COLO668 (cell line): ENCODE data around the gene EDRF1.
"Not testable (repeated sequence)": the region's sequence is repeated elsewhere in the genome, so short reads cannot be mapped to it uniquely, and the experiment has no call there.

ENCODE experiments used
- DNase-seq: peaks from one replicate; lab custom pipeline; 2025; ENCODE audit not compliant: unreplicated experiment; lab: John Stamatoyannopoulos, UW

Gene EDRF1

DNA sequence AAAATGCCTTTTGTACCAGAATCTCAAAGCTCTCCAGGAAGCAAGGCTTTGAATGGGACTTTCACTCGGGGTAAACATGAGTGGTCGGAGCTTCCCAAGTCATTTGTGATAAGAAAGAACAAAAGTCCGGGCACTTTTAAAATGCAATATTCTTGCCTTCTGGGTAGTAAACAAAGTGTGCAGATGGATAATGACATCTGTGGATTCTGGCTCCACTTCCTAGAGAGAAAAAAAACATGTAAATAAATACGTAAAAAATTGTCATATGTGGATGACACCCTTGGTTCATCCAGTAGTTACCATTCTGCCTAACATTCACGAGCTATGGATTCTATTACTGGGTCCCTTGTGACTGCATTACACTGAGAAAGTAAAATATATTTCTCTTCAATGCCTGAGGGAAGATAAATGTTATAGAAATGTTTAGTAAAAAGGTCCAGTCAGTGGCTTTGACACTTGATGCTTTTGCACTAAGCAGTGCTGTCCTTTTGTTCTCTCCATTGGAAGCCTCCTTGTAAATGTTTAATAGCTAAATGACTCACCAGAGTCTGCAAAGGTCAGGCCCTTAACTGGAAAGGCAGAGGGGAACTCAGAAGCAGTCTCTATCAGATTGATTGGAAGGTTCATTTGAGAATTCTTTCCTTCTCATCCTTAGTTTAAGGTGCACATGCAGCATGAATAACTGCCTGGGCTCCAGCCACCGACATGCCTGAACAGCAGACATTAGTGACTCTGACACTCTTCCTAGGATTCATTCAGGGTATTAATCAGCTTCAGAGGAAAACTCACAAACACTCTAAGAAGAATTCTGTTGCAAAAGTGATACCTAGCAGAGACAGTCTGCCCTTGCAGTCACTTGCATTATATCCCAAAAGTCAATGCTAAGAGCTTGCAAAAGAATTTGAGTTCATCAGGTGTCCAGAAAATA is 11.7 kb upstream of the EDRF1 start:
- no peak for DNase-seq

DNA sequence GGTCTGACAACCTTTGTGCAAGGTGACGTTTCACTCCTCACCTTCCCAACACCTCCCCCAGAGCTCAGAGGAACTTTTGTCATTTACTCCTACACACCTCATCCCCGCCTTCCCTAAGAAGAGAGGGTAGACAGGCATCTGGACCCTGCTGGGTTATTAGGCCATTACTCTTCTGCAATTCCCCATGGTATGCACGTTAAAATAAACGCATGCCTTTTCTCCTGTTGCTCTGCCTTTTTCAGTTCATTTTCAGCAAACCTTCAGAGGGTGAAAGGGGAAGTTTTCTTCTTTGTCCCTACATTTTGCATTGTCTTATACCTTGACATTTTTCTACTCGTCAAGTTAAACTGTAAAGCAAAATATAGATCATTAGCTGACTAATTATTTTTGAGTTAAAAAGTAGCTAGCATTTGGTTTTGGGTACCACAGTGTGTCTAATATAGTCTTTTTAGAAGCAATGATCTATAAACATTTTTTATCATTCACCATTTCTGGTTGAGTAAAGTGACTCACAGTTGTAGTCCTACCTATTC is 10.5 kb upstream of the EDRF1 start:
- no peak for DNase-seq

- no peak for DNase-seq
Measured at GRCh38 chr10:125709553-125710474, 9.7 kb upstream of the EDRF1 start.

GRCh38 chr10:125711110-125711750 is 8.3 kb upstream of the EDRF1 start:
- no peak for DNase-seq

- DNase-seq: not testable (repeated sequence)
Measured at GRCh38 chr10:125714728-125715127, 4.8 kb upstream of the EDRF1 start.

- DNase-seq: no peak
Measured at GRCh38 chr10:125720002-125720382, 483 bp downstream of the EDRF1 start.

GRCh38 chr10:125721035-125721434 is 1.5 kb downstream of the EDRF1 start:
- DNase-seq: no peak

DNA sequence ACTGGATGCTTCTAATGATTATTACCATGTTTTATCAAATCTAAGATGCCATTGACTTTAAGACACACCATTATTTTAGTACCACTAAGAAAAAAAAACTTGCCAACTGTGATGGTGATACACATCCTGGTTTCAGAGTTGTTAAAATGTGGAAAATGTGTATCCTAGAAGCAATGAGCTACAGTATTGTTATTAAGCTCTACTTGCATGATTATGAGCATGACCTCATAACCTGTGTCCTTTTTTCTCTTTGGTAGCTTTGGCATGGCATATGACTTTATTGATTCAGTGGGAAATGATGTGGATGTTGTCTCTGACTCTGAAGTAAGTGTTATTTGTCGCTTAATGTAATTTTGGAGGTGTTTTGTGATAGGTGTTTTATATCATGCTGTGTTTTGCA is 3.3 kb downstream of the EDRF1 start:
- no peak for DNase-seq

- no peak for DNase-seq
Measured at GRCh38 chr10:125726914-125727313, 7.4 kb downstream of the EDRF1 start.

- DNase-seq: no peak
Measured at GRCh38 chr10:125727436-125727835, 7.9 kb downstream of the EDRF1 start.

- DNase-seq: no peak
Measured at GRCh38 chr10:125734148-125734547, 14.6 kb downstream of the EDRF1 start.

GRCh38 chr10:125734823-125735222 is 15.3 kb downstream of the EDRF1 start:
- DNase-seq: no peak

DNA sequence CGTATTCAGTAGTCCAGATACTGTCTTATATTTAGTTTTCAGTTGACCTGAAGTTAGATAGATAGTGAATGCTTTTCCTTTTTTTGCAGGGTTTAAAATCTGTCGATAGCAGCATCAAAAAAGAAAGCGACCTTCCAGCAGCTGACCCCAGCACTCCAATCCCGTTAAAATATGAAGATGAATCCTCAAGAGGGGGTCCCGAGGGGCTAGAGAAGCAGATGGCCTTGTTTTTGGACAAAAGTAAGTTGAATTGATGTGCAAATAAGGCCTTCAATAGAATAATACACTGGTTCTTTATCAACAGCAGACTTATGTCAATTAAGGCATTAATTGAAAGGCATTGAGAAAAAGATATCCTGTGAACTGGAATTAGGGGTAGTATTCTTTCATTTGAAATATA is 18.7 kb downstream of the EDRF1 start:
- DNase-seq: no peak

DNA sequence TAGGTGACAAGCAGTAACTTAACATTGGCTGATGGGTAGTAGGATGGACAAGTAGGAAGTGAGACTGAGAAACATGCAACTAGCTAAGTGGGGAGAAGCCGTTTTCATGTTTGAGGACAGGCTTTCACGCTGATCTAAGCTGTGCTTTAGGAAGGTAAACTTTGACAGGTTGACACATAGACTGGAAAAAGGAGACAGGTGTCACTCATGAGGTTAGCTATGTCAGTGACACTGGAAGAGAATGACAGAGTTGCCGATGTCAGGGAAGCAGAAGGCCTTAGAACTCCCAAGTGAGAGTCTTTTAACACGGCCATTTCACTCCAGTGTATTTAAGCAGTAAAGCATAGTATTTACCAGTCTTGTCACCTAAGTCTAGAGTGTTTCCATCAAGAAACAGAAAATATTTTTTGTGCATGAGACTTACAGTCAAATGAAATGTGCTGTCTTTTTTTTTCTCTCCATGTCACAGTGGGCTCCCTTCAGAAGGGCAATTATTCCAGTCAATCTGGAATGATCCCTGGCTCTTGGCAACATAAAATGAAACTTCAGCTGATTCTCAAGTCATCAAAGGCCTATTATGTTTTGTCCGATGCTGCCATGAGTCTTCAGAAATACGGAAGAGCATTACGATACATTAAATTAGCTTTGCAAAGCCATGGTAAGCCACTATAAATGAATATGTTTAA is 20.6 kb downstream of the EDRF1 start:
- DNase-seq: no peak

DNA sequence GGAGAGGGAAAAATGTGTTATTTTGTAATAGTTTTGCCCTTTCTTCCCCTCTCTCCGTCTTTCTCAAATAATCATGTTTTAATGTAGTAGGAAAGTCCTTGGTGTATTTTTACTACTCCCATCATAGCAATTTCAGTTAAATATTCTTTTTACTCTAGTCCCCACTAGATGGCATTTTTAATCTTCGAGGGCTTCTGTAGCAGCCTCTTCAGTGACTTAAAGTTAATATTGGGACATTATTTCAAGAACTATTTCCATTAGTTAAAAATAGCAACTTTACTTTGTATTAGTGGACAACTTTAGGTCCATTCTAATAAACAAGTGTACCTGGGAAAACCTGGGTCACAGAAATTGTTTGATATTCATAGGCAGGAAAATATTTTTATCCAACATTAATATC is 23.0 kb downstream of the EDRF1 start:
- DNase-seq: no peak

DNA sequence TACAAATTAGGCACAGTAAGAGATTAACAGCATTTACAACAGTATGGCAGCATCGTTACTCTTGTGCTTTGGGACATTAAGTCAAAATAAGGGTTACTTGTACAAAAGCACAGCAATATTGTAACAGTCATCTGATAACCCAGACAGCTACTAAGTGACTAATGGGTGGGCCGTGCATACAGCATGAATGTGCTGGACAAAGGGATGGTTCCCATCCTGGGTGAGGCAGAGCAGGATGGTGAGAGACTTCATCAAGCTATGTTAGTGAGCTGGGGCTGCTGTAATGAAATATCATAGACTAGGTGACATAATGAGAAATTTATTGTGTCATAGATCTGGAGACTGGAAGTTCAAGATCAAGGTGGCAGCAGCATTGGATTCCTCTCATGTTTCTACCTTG is 25.4 kb downstream of the EDRF1 start:
- no peak for DNase-seq

DNA sequence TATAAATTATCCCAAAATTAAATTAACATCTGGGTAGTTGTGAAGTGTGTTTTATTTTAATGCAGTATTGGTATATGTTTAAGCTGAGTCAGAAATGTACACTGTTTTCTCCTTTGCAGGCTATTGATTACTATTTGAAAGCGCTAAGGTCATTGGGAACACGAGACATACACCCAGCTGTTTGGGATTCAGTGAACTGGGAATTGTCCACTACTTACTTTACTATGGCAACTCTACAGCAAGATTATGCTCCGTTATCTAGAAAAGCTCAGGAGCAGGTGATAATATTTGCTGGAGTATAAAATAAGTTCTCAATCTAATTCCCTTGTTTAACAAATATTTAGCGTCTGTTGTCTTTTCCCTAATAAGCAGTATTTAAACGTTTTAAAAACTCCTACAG is 27.9 kb downstream of the EDRF1 start:
- DNase-seq: no peak

- no peak for DNase-seq
Measured at GRCh38 chr10:125756196-125756595, 36.7 kb downstream of the EDRF1 start.

DNA sequence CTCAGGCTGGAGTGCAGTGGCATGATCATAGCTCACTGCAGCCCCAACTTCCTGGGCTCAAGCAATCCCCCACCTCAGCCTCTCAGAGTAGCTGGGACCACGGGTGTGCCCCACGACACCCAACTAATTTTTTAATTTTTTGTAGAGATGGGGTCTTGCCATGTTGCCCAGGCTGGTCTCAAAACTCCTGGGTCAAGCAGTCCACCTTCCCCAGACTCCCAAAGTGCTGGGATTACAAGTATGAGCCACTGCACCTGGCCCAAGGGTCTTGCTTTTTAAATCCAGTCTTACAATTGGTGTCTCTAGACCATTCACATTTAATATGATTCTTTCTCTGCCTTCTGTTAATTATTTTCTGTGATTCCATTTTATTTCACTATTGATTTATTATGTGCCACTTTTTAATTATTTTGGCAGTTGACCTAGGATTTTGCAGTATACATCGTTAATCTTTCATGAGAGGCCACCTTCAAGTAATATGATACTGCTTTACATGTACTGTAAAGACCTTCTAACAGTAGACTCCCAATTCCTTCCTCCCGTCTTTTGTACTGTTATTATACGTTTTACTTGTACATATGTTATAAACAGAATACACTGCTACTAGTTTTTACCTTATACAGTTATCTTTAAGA is 37.5 kb downstream of the EDRF1 start:
- no peak for DNase-seq

DNA sequence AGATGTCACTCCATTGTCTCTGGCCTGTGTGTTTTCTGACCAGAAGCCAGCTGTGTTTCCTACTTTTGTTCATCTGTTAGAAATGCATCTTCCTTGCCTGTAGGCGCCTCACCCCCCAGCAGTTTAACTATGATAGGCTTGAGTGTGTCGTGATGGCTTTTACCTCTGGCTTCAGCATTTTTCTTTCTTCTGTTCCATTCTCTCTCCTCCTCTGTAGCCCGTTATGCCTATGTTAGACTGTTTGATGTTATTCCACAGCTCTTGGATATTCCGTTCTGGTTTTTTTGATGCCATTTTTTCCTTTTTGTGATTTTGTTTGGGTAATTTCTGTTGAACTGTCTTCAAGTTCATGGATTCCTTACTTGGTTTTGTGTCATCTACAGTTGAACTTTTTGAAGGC is 38.2 kb downstream of the EDRF1 start:
- no peak for DNase-seq
